ENCODE measurements around the gene NOD1.

GRCh38 chr7:30491417-30491816 is 12.8 kb upstream of the NOD1 start:
- TF ChIP-seq CTCF (IDR thresholded peaks at IDR 0.05; ENCODE audit: borderline replicate concordance, extremely low read depth, low read length, poor library complexity, severe bottlenecking) (no peak), EZH2 (IDR thresholded peaks at IDR 0.05; ENCODE audit: borderline replicate concordance, low read depth, low read length, severe bottlenecking) (no peak)
